ENCODE data around the gene SIGLEC5. TPM values are rescaled to one million over a fixed set of nuclear protein-coding genes. Genes with fewer than 3 reads are reported as not detected.
A peak's percentile ranks its signal among the peaks of the same experiment; 100 is the strongest.

The SIGLEC5 gene
- total and polyA plus RNA-seq, 10 donors = 5.9 to 12.9 (median 9.8) TPM; not detected in 5

DNA sequence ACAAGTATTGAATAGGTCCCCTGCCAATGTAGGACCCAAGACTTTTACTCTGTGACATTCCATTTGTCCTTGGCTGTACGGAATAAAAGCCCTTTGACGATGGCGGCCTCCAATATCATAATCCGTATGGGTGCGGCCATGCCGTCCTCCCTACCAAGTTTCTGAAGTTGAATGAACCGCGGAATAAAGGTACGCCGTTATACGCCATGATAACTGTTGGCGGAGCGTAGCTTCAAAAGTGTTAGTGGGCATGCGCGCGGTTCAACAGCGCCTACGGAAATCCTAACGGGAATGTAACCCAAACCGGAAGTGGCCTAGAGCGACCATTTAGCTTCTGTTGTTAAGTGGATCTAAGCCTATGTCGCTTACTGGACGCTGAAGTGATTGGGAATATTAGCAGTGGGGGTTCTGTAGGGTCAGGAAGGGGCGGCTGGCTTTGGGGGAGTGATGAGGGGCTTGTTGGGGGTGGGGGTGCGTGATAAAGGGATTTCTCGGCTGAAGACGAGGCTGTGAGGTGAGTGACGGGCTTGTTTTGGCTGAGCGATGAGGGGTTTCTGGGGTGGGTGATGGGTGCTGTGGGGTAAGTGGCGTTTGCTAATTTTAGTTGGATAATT lies 59.1 kb downstream of the SIGLEC5 start, which contains the start of gene ZNF175:
TSS of gene ZNF175 (plus strand) at position 322 of the 614 bp plus-strand sequence. CDS start 2,047 bp downstream, outside the sequence.
- peak within 1 kb of the TSS in 6 of 8 donors; percentile 48 to 85 (median 74) for H3K27ac ChIP-seq
- peaks cover 9 to 47% (median 33%) of the 10 kb centered on the region in 6 donors for H3K4me1 ChIP-seq
- peaks cover 0 to 31% (median 14%) of the 10 kb centered on the region in 6 donors for H3K36me3 ChIP-seq
- intact Hi-C loops (cut with DNase I; ENCODE audit: low total_unique reads) = no loop called here
- no peaks in the 10 kb centered on the region for H3K9me3 ChIP-seq
- 0 to 1% (median 0%) methylated on average over 30 of the region's 30 CpGs for WGBS, 5 donors
- peaks cover 0 to 3% (median 0%) of the 10 kb centered on the region in 7 donors for H3K27me3 ChIP-seq (replicated peaks in 1 of 7)
- TF ChIP-seq, protein P1, sequence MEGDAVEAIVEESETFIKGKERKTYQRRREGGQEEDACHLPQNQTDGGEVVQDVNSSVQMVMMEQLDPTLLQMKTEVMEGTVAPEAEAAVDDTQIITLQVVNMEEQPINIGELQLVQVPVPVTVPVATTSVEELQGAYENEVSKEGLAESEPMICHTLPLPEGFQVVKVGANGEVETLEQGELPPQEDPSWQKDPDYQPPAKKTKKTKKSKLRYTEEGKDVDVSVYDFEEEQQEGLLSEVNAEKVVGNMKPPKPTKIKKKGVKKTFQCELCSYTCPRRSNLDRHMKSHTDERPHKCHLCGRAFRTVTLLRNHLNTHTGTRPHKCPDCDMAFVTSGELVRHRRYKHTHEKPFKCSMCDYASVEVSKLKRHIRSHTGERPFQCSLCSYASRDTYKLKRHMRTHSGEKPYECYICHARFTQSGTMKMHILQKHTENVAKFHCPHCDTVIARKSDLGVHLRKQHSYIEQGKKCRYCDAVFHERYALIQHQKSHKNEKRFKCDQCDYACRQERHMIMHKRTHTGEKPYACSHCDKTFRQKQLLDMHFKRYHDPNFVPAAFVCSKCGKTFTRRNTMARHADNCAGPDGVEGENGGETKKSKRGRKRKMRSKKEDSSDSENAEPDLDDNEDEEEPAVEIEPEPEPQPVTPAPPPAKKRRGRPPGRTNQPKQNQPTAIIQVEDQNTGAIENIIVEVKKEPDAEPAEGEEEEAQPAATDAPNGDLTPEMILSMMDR (IDR thresholded peaks at IDR 0.05 in 8 of 11, conservative IDR thresholded peaks at IDR 0.05 in 3 of 11) = no peak
- TF ChIP-seq POLR2AphosphoS5 (IDR thresholded peaks at IDR 0.05) = peak in 2 of 3 donors; percentile 61 to 84
- DNase-seq = peak; percentile 90
- peak within 1 kb of the TSS; percentile 47 to 89 (median 64) for H3K4me3 ChIP-seq

GRCh38 chr19:51568456-51568855 lies 61.7 kb downstream of the SIGLEC5 start:
- TF ChIP-seq, protein P1 (IDR thresholded peaks at IDR 0.05 in 8 of 11, conservative IDR thresholded peaks at IDR 0.05 in 3 of 11) = no peak
- no peak for TF ChIP-seq POLR2AphosphoS5 (IDR thresholded peaks at IDR 0.05)
- no peak for TF ChIP-seq POLR2A (IDR thresholded peaks at IDR 0.05)
- no peak for DNase-seq
- intact Hi-C loops (cut with DNase I; ENCODE audit: low total_unique reads) = no loop called here
- Histone ChIP-seq H3K27ac (no peak overlapping the region), H3K36me3 (peaks cover 0 to 8% (median 4%) of the 10 kb centered on the region in 6 donors), H3K4me1 (peaks cover 9 to 47% (median 32%) of the 10 kb centered on the region in 6 donors), H3K9me3 (no peaks in the 10 kb centered on the region), H3K4me3 (no peak overlapping the region), H3K27me3 (replicated peaks in 1 of 7) (peaks cover 0 to 20% (median 0%) of the 10 kb centered on the region in 7 donors)
- WGBS, 5 donors = 82 to 97% (median 89%) methylated on average over 1 of the region's 1 CpG

GRCh38 chr19:51567583-51567982 lies 62.6 kb downstream of the SIGLEC5 start:
- intact Hi-C loops (cut with DNase I; ENCODE audit: low total_unique reads) = no loop called here
- TF ChIP-seq, protein P1 (IDR thresholded peaks at IDR 0.05 in 8 of 11, conservative IDR thresholded peaks at IDR 0.05 in 3 of 11) = no peak
- TF ChIP-seq POLR2A (IDR thresholded peaks at IDR 0.05) = no peak
- no peak for TF ChIP-seq POLR2AphosphoS5 (IDR thresholded peaks at IDR 0.05)
- Histone ChIP-seq H3K36me3 (no peaks in the 10 kb centered on the region), H3K27me3 (replicated peaks in 1 of 7) (peaks cover 0 to 28% (median 0%) of the 10 kb centered on the region in 7 donors), H3K4me1 (peaks cover 7 to 38% (median 24%) of the 10 kb centered on the region in 6 donors), H3K27ac (no peak overlapping the region), H3K4me3 (no peak overlapping the region), H3K9me3 (no peaks in the 10 kb centered on the region)
- DNase-seq = no peak
- 76 to 82% (median 81%) methylated on average over 4 of the region's 4 CpGs for WGBS, 5 donors

DNA sequence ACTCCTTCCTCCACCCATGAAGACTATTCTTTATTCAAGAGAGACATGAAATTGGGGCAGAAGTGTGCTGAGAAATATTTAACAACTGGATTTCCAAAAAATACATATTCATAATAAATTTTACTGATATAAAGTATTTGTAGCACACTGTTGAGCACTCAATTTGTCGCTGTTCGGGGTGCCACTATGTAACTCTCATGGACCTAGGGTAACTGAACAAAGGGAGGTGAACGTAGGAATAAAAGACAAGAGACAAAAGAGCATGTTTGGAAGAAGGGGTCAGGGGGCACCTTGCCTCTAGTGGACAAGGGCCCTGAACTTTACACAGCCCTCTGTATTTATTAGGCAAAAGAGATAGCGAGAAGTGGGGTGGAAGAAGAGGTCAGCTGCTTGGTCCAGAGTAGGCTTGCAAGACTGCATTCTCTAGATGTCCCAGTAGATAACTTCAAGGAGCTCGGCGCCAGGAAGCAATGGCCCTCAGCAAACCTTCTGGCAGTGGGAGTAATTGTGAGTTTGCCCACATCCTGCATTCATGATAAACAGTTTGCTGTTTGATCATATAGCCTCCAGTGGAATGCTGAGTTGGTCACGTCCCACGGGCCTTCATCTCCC lies 63.6 kb downstream of the SIGLEC5 start:
- no peak overlapping the region for H3K27ac ChIP-seq
- TF ChIP-seq, protein P1 (IDR thresholded peaks at IDR 0.05 in 8 of 11, conservative IDR thresholded peaks at IDR 0.05 in 3 of 11) = no peak
- TF ChIP-seq POLR2A (IDR thresholded peaks at IDR 0.05) = no peak
- no peak for TF ChIP-seq POLR2AphosphoS5 (IDR thresholded peaks at IDR 0.05)
- 66 to 73% (median 70%) methylated on average over 8 of the region's 8 CpGs for WGBS, 5 donors
- H3K27me3 ChIP-seq (replicated peaks in 1 of 7) = peaks cover 0 to 29% (median 0%) of the 10 kb centered on the region in 7 donors
- no peak for DNase-seq
- H3K4me1 ChIP-seq = peaks cover 0 to 29% (median 14%) of the 10 kb centered on the region in 6 donors
- intact Hi-C loops (cut with DNase I; ENCODE audit: low total_unique reads) = no loop called here
- H3K36me3 ChIP-seq = no peaks in the 10 kb centered on the region
- no peaks in the 10 kb centered on the region for H3K9me3 ChIP-seq
- H3K4me3 ChIP-seq = no peak overlapping the region

Data from spleen (tissue), 11 donors.